ENCODE data around the gene MRPS18A.
A peak's percentile ranks its signal among the peaks of the same experiment; 100 is the strongest.

Gene MRPS18A

GRCh38 chr6:43639984-43640800 lies 47.4 kb downstream of the MRPS18A start:
- Histone ChIP-seq H4K20me1 (ENCODE audit: low read depth, low read length) (peaks cover 6% of the 10 kb centered on the region; the same call in 1 of the 2 replicates), H3K27ac (ENCODE audit: low read depth, low read length) (no peak overlapping the region), H3K9me2 (replicated peaks; ENCODE audit: insufficient read depth, low read length) (no peaks in the 10 kb centered on the region), H3K36me3 (ENCODE audit: low read length) (peaks cover 27% of the 10 kb centered on the region), H3K27me3 (ENCODE audit: low read length) (no peaks in the 10 kb centered on the region), H2AFZ (ENCODE audit: low read depth, low read length, severe bottlenecking) (no peak overlapping the region), H3K4me2 (ENCODE audit: low read depth, low read length, poor library complexity, severe bottlenecking) (no peak overlapping the region), H3F3A (ENCODE audit: insufficient read depth) (peaks cover 17% of the 10 kb centered on the region), H3K9me3 (ENCODE audit: insufficient read depth, low read length) (no peaks in the 10 kb centered on the region), H3K79me2 (ENCODE audit: insufficient read depth, low read length) (peaks cover 62% of the 10 kb centered on the region), H3K4me3 (ENCODE audit: insufficient read depth, low read length, poor library complexity, severe bottlenecking) (no peak overlapping the region), H3K9ac (ENCODE audit: low read length) (no peak overlapping the region)
- no peak for TF ChIP-seq CTCF (IDR thresholded peaks at IDR 0.05; ENCODE audit: insufficient read depth, low read length, poor library complexity, severe bottlenecking)
- TF ChIP-seq EZH2phosphoT487 (conservative IDR thresholded peaks at IDR 0.05; ENCODE audit: low read length) = no peak

GRCh38 chr6:43636308-43636659 lies 51.3 kb downstream of the MRPS18A start:
- no peaks in the 10 kb centered on the region for H3K27me3 ChIP-seq (ENCODE audit: low read length)
- H4K20me1 ChIP-seq (ENCODE audit: low read depth, low read length) = peaks cover 6% of the 10 kb centered on the region; the same call in 1 of the 2 replicates
- H3K27ac ChIP-seq (ENCODE audit: low read depth, low read length) = peak overlapping the region; percentile 65
- H3K4me2 ChIP-seq (ENCODE audit: low read depth, low read length, poor library complexity, severe bottlenecking) = peak overlapping the region; percentile 89
- H3K9me2 ChIP-seq (replicated peaks; ENCODE audit: insufficient read depth, low read length) = no peaks in the 10 kb centered on the region
- no peaks in the 10 kb centered on the region for H3K9me3 ChIP-seq (ENCODE audit: insufficient read depth, low read length)
- H3K9ac ChIP-seq (ENCODE audit: low read length) = peak overlapping the region; percentile 87
- H3K36me3 ChIP-seq (ENCODE audit: low read length) = peaks cover 21% of the 10 kb centered on the region
- H2AFZ ChIP-seq (ENCODE audit: low read depth, low read length, severe bottlenecking) = peak overlapping the region; percentile 72
- TF ChIP-seq EZH2phosphoT487 (conservative IDR thresholded peaks at IDR 0.05; ENCODE audit: low read length) = no peak
- TF ChIP-seq CTCF (IDR thresholded peaks at IDR 0.05; ENCODE audit: insufficient read depth, low read length, poor library complexity, severe bottlenecking) = no peak
- H3F3A ChIP-seq (ENCODE audit: insufficient read depth) = peaks cover 17% of the 10 kb centered on the region
- peak overlapping the region; percentile 84 for H3K4me3 ChIP-seq (ENCODE audit: insufficient read depth, low read length, poor library complexity, severe bottlenecking)
- H3K79me2 ChIP-seq (ENCODE audit: insufficient read depth, low read length) = peaks cover 55% of the 10 kb centered on the region

GRCh38 chr6:43635387-43636307 lies 51.9 kb downstream of the MRPS18A start, which contains the start of gene MAD2L1BP:
TSS of gene MAD2L1BP (plus strand) at chr6:43635840. CDS start at chr6:43635876, 36 bp downstream.
- H3K9me3 ChIP-seq (ENCODE audit: insufficient read depth, low read length) = no peaks in the 10 kb centered on the region
- TF ChIP-seq CTCF (IDR thresholded peaks at IDR 0.05; ENCODE audit: insufficient read depth, low read length, poor library complexity, severe bottlenecking) = no peak
- no peak for TF ChIP-seq EZH2phosphoT487 (conservative IDR thresholded peaks at IDR 0.05; ENCODE audit: low read length)
- H2AFZ ChIP-seq (ENCODE audit: low read depth, low read length, severe bottlenecking) = peak within 1 kb of the TSS; percentile 72
- H3K79me2 ChIP-seq (ENCODE audit: insufficient read depth, low read length) = peaks cover 49% of the 10 kb centered on the region
- no peaks in the 10 kb centered on the region for H3K9me2 ChIP-seq (replicated peaks; ENCODE audit: insufficient read depth, low read length)
- peak within 1 kb of the TSS; percentile 65 for H3K27ac ChIP-seq (ENCODE audit: low read depth, low read length)
- peaks cover 6% of the 10 kb centered on the region; the same call in 1 of the 2 replicates for H4K20me1 ChIP-seq (ENCODE audit: low read depth, low read length)
- H3K36me3 ChIP-seq (ENCODE audit: low read length) = peaks cover 17% of the 10 kb centered on the region
- H3K9ac ChIP-seq (ENCODE audit: low read length) = peak within 1 kb of the TSS; percentile 87
- H3K4me3 ChIP-seq (ENCODE audit: insufficient read depth, low read length, poor library complexity, severe bottlenecking) = peak within 1 kb of the TSS; percentile 84
- no peaks in the 10 kb centered on the region for H3K27me3 ChIP-seq (ENCODE audit: low read length)
- peak within 1 kb of the TSS; percentile 89 for H3K4me2 ChIP-seq (ENCODE audit: low read depth, low read length, poor library complexity, severe bottlenecking)
- H3F3A ChIP-seq (ENCODE audit: insufficient read depth) = peaks cover 23% of the 10 kb centered on the region
